Measurements from ENCODE around the gene CYB561D1. TPM values are rescaled to one million over a fixed set of nuclear protein-coding genes. Genes with fewer than 3 reads are reported as not detected.

The CYB561D1 gene
- total RNA-seq, 2 experiments from 2014 or later: 7.0 to 9.5 TPM

DNA sequence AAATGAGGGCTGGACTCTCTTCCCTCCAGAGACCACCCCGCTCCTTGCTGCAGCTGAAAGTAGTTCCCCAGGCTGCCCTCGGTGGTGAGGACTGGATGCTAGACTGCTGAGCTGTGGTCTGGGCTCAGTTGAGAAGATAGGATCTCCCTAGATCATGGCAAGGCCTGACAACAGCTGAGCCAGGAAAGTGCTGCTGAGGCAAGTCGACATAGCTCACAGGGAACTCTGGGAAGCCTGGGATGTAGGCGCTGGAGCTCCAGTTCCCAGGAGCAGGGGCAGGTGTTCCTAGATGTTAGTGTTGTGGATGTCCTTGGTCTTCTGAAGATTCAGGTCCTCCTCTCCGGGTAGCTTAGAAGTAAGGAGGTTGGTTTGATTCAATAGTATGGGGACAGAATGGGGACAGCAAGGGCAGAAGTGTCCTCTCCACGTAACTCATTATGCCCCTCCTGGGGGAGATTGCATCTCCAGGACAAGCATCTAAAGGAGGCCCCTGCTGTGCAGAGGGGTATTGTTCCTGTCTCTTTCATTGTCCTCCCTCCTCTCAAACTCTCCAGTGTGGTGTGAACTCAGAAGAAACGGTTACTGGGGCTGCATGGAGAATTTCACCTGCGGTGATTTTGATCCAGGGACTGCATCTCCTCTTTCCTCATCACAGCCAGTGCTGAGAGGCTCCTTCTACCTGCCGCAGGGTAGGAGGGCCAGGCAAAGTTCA lies 3.7 kb downstream of the CYB561D1 start:
- DNase-seq (no peak), ATAC-seq (no peak)
- Mint-ChIP-seq H3K9me3 (no peaks in the 10 kb centered on the region), H3K4me1 (ENCODE audit: low read depth) (peaks cover 77% of the 10 kb centered on the region), H3K36me3 (ENCODE audit: low read depth) (peaks cover 4% of the 10 kb centered on the region), H3K27ac (peak overlapping the region; percentile 69), H3K4me3 (no peak overlapping the region), H3K27me3 (no peaks in the 10 kb centered on the region)
- ChIA-PET CTCF (interaction anchor here (0.8 to 40.7 kb wide), 14 partner anchors 5 to 234 kb away, joined by 3 to 1390 read pairs (median 12); partner anchors contain the start of genes AMIGO1, ATXN7L2, CYB561D1 and GPR61), POLR2A (interaction anchor here (0.9 to 6.9 kb wide), 8 partner anchors 9 to 72 kb away, joined by 3 to 48 read pairs (median 8); partner anchors contain the start of genes AMIGO1 and ATXN7L2)
- intact Hi-C loops (cut with micrococcal nuclease): no loop called here
- TF ChIP-seq, protein P1, sequence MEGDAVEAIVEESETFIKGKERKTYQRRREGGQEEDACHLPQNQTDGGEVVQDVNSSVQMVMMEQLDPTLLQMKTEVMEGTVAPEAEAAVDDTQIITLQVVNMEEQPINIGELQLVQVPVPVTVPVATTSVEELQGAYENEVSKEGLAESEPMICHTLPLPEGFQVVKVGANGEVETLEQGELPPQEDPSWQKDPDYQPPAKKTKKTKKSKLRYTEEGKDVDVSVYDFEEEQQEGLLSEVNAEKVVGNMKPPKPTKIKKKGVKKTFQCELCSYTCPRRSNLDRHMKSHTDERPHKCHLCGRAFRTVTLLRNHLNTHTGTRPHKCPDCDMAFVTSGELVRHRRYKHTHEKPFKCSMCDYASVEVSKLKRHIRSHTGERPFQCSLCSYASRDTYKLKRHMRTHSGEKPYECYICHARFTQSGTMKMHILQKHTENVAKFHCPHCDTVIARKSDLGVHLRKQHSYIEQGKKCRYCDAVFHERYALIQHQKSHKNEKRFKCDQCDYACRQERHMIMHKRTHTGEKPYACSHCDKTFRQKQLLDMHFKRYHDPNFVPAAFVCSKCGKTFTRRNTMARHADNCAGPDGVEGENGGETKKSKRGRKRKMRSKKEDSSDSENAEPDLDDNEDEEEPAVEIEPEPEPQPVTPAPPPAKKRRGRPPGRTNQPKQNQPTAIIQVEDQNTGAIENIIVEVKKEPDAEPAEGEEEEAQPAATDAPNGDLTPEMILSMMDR (IDR thresholded peaks at IDR 0.05): no peak

DNA sequence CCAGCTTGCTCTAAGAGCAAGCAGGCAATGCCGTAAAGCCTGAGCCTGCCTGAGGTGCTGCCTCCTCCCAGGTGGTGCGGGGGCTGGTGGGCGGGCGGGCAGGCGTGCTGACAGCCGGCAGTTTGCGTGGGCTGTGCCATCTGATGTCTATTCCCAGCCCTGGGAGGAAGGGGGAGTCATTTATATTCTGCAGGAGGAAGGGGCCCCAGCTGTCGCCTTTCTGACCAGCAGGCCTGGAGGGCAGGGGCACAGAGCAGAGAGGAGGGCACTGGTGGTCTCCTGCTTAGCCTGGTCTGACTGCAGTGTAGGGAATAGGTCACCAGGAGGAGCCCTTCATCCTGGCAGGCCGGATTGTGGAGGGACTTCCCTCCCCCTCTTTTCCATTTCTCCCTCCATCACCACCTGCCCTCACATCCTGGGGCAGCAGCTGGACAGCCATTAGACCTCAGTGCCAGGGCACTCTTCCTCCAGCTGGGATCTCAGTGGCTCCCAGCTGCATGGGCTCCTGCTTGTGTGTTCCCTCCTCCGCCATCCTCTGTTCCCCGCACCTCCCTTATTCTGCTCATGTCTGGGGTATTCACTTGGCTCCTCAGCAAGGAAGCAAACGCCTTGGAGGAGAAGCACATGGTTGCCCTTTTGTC lies 4.4 kb downstream of the CYB561D1 start:
- ATAC-seq (no peak), DNase-seq (peak; percentile 57)
- Mint-ChIP-seq H3K27ac (peak overlapping the region; percentile 69), H3K36me3 (ENCODE audit: low read depth) (peaks cover 7% of the 10 kb centered on the region), H3K4me1 (ENCODE audit: low read depth) (peaks cover 81% of the 10 kb centered on the region), H3K9me3 (no peaks in the 10 kb centered on the region), H3K4me3 (no peak overlapping the region), H3K27me3 (no peaks in the 10 kb centered on the region)
- ChIA-PET CTCF (interaction anchor here (0.6 to 40.7 kb wide), 19 partner anchors 5 to 1231 kb away, joined by 3 to 1390 read pairs (median 9); partner anchors contain the start of genes AMIGO1, ATXN7L2, CYB561D1 and GPR61), POLR2A (interaction anchor here (0.6 to 6.9 kb wide), 9 partner anchors 8 to 164 kb away, joined by 3 to 48 read pairs (median 5); partner anchors contain the start of genes AMIGO1, ATXN7L2 and PSMA5)
- TF ChIP-seq, protein P1 (IDR thresholded peaks at IDR 0.05): peak; percentile 71
- intact Hi-C loops (cut with micrococcal nuclease): no loop called here

DNA sequence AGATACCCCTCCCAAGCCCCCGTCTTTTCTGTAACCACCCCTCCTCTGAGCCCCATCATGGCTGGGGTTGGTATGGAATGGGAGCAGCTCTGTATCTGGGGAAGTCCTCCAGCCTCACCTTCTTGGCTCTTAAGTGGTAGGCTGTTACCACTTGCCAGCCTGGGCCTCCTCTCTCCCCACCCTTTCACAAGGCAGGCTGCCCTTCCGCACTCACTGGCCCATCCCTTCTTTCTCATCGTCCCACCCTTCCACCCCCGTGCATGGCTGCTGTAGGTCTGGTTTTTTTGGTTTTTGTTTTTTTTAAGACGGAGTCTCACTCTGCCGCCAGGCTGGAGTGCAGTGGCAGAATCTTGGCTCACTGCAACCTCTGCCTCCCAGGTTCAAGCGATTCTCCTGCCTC lies 5.2 kb downstream of the CYB561D1 start:
- H3K9me3 Mint-ChIP-seq: no peaks in the 10 kb centered on the region
- peaks cover 7% of the 10 kb centered on the region for H3K36me3 Mint-ChIP-seq (ENCODE audit: low read depth)
- no peaks in the 10 kb centered on the region for H3K27me3 Mint-ChIP-seq
- ATAC-seq (peak; percentile 13), DNase-seq (peak; percentile 44)
- H3K27ac Mint-ChIP-seq: peak overlapping the region; percentile 79
- intact Hi-C loops (cut with micrococcal nuclease): no loop called here
- TF ChIP-seq, protein P1 (IDR thresholded peaks at IDR 0.05): no peak
- ChIA-PET CTCF (interaction anchor here (0.6 to 40.7 kb wide), 18 partner anchors 6 to 1230 kb away, joined by 3 to 1390 read pairs (median 9); partner anchors contain the start of genes AMIGO1, ATXN7L2, CYB561D1 and GNAI3), POLR2A (interaction anchor here (0.6 to 6.9 kb wide), 7 partner anchors 11 to 163 kb away, joined by 3 to 48 read pairs (median 4); partner anchors contain the start of genes AMIGO1, ATXN7L2 and PSMA5)
- no peak overlapping the region for H3K4me3 Mint-ChIP-seq
- peaks cover 80% of the 10 kb centered on the region for H3K4me1 Mint-ChIP-seq (ENCODE audit: low read depth)

DNA sequence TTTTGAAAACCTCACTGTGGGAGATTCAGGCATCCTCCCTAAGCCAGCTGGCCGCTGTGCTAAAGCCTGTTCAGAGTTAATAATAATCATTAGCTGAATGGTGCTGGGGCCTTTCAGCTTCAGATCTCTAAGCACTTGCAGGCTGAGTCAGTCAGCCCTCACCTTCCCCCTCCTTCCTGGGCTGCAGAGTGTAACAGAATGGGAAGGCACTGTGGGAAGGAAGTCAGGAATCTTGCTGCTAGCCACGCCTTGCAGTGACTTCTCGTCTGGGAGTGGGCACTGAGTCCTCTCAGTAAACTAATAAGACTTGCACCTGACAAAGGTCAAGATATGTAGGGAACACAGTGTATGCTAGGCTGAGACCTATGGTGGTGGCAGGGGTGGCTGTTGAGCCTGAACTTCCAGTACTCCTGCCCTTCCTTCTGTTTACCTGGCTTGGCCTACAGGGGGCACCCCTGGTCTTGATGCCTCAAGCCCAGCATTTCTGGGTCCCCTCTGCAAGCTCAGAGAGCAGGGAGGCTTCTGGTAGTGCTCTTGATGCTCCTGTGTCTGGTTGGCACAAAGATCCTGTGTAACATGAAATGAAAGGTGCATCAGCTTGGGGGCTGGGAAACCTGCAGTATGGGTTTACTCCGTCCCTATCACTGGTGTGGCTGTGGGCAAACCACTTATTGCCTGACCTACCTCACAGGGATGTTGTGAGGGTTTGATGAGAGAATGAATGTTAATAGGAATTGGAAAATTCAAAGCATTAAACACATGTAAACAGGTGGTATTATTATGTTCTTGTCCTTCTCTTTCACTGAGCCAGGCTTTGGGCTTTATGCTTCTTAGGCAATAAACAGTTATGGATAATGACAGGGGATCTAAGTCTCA lies 6.0 kb downstream of the CYB561D1 start:
- ATAC-seq (peak; percentile 37), DNase-seq (peak; percentile 77)
- no peaks in the 10 kb centered on the region for H3K9me3 Mint-ChIP-seq
- H3K27me3 Mint-ChIP-seq: no peaks in the 10 kb centered on the region
- peak overlapping the region; percentile 79 for H3K27ac Mint-ChIP-seq
- intact Hi-C loops (cut with micrococcal nuclease): no loop called here
- ChIA-PET POLR2A (interaction anchor here (0.9 to 6.9 kb wide), 5 partner anchors 10 to 74 kb away, joined by 4 to 48 read pairs (median 5); partner anchors contain the start of genes AMIGO1, ATXN7L2 and PSMA5), CTCF (interaction anchor here (0.7 to 40.7 kb wide), 13 partner anchors 7 to 101 kb away, joined by 3 to 1390 read pairs (median 12); partner anchors contain the start of genes AMIGO1, ATXN7L2, CYB561D1 and GNAI3)
- TF ChIP-seq, protein P1 (IDR thresholded peaks at IDR 0.05): peak; percentile 64
- H3K36me3 Mint-ChIP-seq (ENCODE audit: low read depth): peaks cover 7% of the 10 kb centered on the region
- no peak overlapping the region for H3K4me3 Mint-ChIP-seq
- peaks cover 86% of the 10 kb centered on the region for H3K4me1 Mint-ChIP-seq (ENCODE audit: low read depth)

All from activated CD8-positive, alpha-beta T cell treated with anti-CD3 and anti-CD28 coated beads for 36 hours (primary cell).